ENCODE results near the gene SEMA5B. TPM values are rescaled to one million over a fixed set of nuclear protein-coding genes. Genes with fewer than 3 reads are reported as not detected.

Gene SEMA5B
- total RNA-seq, 1 experiment from 2014 or later = 1.0 TPM

- CTCF ChIA-PET = no interaction called here
- H3K4me3 Mint-ChIP-seq (ENCODE audit: unreplicated experiment) = no peak overlapping the region
Observed at GRCh38 chr3:122921791-122922651, 105.5 kb downstream of the SEMA5B start.

GRCh38 chr3:122920986-122921385, 106.6 kb downstream of the SEMA5B start:
- Mint-ChIP-seq H3K4me3 (ENCODE audit: unreplicated experiment) (no peak overlapping the region), H3K27me3 (ENCODE audit: insufficient read depth, unreplicated experiment) (no peaks in the 10 kb centered on the region), H3K36me3 (ENCODE audit: insufficient read depth, unreplicated experiment) (no peaks in the 10 kb centered on the region), H3K27ac (ENCODE audit: unreplicated experiment) (no peak overlapping the region), H3K4me1 (ENCODE audit: low read depth, unreplicated experiment) (peaks cover 6% of the 10 kb centered on the region), H3K9me3 (ENCODE audit: unreplicated experiment) (no peaks in the 10 kb centered on the region)
- Histone ChIP-seq H3K4me3 (ENCODE audit: low read depth, low read length) (no peak overlapping the region), H3K4me1 (0 out of 2 replicates have a peak, but pooled peaks cover 5% of the 10 kb centered on the region), H3K9me3 (no peaks in the 10 kb centered on the region), H3K27me3 (replicated peaks; ENCODE audit: control insufficient read depth, insufficient read depth, low read length) (no peaks in the 10 kb centered on the region), H3K36me3 (ENCODE audit: control insufficient read depth, insufficient read depth, low read length) (no peaks in the 10 kb centered on the region)
- ChIA-PET POLR2A (no interaction called here), CTCF (no interaction called here)
- no peak for TF ChIP-seq CTCF (IDR thresholded peaks at IDR 0.05; ENCODE audit: insufficient read depth in 1 of 2, low read depth in 1 of 2, low read length in 1 of 2, severe bottlenecking in 1 of 2, unreplicated experiment in 1 of 2)
- BruUV-seq (replicated peaks) = no TSS peak
- intact Hi-C loops (cut with micrococcal nuclease; ENCODE audit: unreplicated experiment) = no loop called here
- DNase-seq = no peak

More at GRCh38 chr3:122921791-122922651, 105.5 kb downstream of the SEMA5B start:
- H3K4me1 Mint-ChIP-seq (ENCODE audit: low read depth, unreplicated experiment) = peaks cover 4% of the 10 kb centered on the region
- no peak overlapping the region for H3K27ac Mint-ChIP-seq (ENCODE audit: unreplicated experiment)
- H3K27me3 ChIP-seq (replicated peaks; ENCODE audit: control insufficient read depth, insufficient read depth, low read length) = no peaks in the 10 kb centered on the region
- intact Hi-C loops (cut with micrococcal nuclease; ENCODE audit: unreplicated experiment) = no loop called here
- 0 out of 2 replicates have a peak, but pooled peaks cover 5% of the 10 kb centered on the region for H3K4me1 ChIP-seq
- POLR2A ChIA-PET = no interaction called here
- H3K36me3 ChIP-seq (ENCODE audit: control insufficient read depth, insufficient read depth, low read length) = no peaks in the 10 kb centered on the region
- H3K4me3 ChIP-seq (ENCODE audit: low read depth, low read length) = no peak overlapping the region
- H3K27me3 Mint-ChIP-seq (ENCODE audit: insufficient read depth, unreplicated experiment) = no peaks in the 10 kb centered on the region
- no peak for DNase-seq
- BruUV-seq (replicated peaks) = no TSS peak
- H3K9me3 Mint-ChIP-seq (ENCODE audit: unreplicated experiment) = no peaks in the 10 kb centered on the region
- no peaks in the 10 kb centered on the region for H3K9me3 ChIP-seq
- TF ChIP-seq CTCF (IDR thresholded peaks at IDR 0.05; ENCODE audit: insufficient read depth in 1 of 2, low read depth in 1 of 2, low read length in 1 of 2, severe bottlenecking in 1 of 2, unreplicated experiment in 1 of 2) = no peak
- no peaks in the 10 kb centered on the region for H3K36me3 Mint-ChIP-seq (ENCODE audit: insufficient read depth, unreplicated experiment)

GRCh38 chr3:122919291-122919610, 108.3 kb downstream of the SEMA5B start:
- no peaks in the 10 kb centered on the region for H3K9me3 ChIP-seq
- ChIA-PET CTCF (no interaction called here), POLR2A (no interaction called here)
- H3K4me3 ChIP-seq (ENCODE audit: low read depth, low read length) = no peak overlapping the region
- no peak for DNase-seq
- no peak overlapping the region for H3K4me3 Mint-ChIP-seq (ENCODE audit: unreplicated experiment)
- no peaks in the 10 kb centered on the region for H3K36me3 Mint-ChIP-seq (ENCODE audit: insufficient read depth, unreplicated experiment)
- no peaks in the 10 kb centered on the region for H3K9me3 Mint-ChIP-seq (ENCODE audit: unreplicated experiment)
- peaks cover 6% of the 10 kb centered on the region for H3K4me1 Mint-ChIP-seq (ENCODE audit: low read depth, unreplicated experiment)
- intact Hi-C loops (cut with micrococcal nuclease; ENCODE audit: unreplicated experiment) = no loop called here
- no peaks in the 10 kb centered on the region for H3K27me3 Mint-ChIP-seq (ENCODE audit: insufficient read depth, unreplicated experiment)
- no TSS peak for BruUV-seq (replicated peaks)
- no peak for TF ChIP-seq CTCF (IDR thresholded peaks at IDR 0.05; ENCODE audit: insufficient read depth in 1 of 2, low read depth in 1 of 2, low read length in 1 of 2, severe bottlenecking in 1 of 2, unreplicated experiment in 1 of 2)
- H3K27me3 ChIP-seq (replicated peaks; ENCODE audit: control insufficient read depth, insufficient read depth, low read length) = no peaks in the 10 kb centered on the region
- no peaks in the 10 kb centered on the region for H3K36me3 ChIP-seq (ENCODE audit: control insufficient read depth, insufficient read depth, low read length)
- H3K27ac Mint-ChIP-seq (ENCODE audit: unreplicated experiment) = no peak overlapping the region
- 0 out of 2 replicates have a peak, but pooled peaks cover 5% of the 10 kb centered on the region for H3K4me1 ChIP-seq

Data from Caco-2 (cell line).